ENCODE results near the gene DPYSL4. TPM values are rescaled to one million over a fixed set of nuclear protein-coding genes. Genes with fewer than 3 reads are reported as not detected.

DPYSL4 gene
- total RNA-seq, 1 donor from 2014 or later: 0.53 TPM

- POLR2A ChIA-PET: no interaction called here
- H3K9me3 Mint-ChIP-seq: no peaks in the 10 kb centered on the region
- TF ChIP-seq, protein P1, sequence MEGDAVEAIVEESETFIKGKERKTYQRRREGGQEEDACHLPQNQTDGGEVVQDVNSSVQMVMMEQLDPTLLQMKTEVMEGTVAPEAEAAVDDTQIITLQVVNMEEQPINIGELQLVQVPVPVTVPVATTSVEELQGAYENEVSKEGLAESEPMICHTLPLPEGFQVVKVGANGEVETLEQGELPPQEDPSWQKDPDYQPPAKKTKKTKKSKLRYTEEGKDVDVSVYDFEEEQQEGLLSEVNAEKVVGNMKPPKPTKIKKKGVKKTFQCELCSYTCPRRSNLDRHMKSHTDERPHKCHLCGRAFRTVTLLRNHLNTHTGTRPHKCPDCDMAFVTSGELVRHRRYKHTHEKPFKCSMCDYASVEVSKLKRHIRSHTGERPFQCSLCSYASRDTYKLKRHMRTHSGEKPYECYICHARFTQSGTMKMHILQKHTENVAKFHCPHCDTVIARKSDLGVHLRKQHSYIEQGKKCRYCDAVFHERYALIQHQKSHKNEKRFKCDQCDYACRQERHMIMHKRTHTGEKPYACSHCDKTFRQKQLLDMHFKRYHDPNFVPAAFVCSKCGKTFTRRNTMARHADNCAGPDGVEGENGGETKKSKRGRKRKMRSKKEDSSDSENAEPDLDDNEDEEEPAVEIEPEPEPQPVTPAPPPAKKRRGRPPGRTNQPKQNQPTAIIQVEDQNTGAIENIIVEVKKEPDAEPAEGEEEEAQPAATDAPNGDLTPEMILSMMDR (IDR thresholded peaks at IDR 0.05): no peak
- peak overlapping the region; percentile 38 for H3K4me3 Mint-ChIP-seq
- no peaks in the 10 kb centered on the region for H3K4me1 Mint-ChIP-seq
- DNase-seq (peak; percentile 39), ATAC-seq (ENCODE audit: low read depth) (peak; percentile 76)
- CTCF ChIA-PET: no interaction called here
- H3K27me3 Mint-ChIP-seq: no peaks in the 10 kb centered on the region
- no peak overlapping the region for H3K27ac Mint-ChIP-seq
- H3K36me3 Mint-ChIP-seq (ENCODE audit: low read depth): no peaks in the 10 kb centered on the region
- intact Hi-C loops (cut with micrococcal nuclease): no loop called here
Measured at GRCh38 chr10:132248455-132249225, 61.9 kb downstream of the DPYSL4 start.

DNA sequence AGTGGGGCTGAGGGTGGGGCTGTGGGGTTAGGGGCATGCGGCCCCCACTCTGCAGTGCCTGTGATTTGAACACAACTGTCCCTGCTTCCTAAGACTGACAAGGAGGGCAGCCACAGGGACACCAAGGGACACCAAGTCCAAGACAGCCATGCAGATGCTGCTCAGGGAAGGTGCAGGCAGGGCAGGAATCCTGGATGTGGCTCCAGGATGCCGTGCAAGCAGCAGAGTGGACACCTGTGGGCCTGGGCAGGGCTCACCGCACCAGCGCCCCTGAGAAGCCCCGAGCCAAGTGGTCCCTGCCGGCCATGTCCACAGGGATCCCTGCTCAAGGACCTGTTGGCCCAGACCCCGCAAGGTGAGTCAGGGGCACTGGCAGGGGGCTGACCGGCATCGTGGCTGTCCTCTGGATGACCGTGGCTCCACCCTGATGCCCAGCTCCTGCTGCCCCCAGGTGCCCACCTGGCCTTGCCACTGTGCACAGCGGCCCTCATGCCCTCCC lies 62.5 kb downstream of the DPYSL4 start:
- intact Hi-C loops (cut with micrococcal nuclease): no loop called here
- H3K4me3 Mint-ChIP-seq: no peak overlapping the region
- TF ChIP-seq, protein P1 (IDR thresholded peaks at IDR 0.05): no peak
- ATAC-seq (ENCODE audit: low read depth) (no peak), DNase-seq (no peak)
- H3K27me3 Mint-ChIP-seq: no peaks in the 10 kb centered on the region
- no peaks in the 10 kb centered on the region for H3K4me1 Mint-ChIP-seq
- POLR2A ChIA-PET: no interaction called here
- H3K36me3 Mint-ChIP-seq (ENCODE audit: low read depth): no peaks in the 10 kb centered on the region
- H3K27ac Mint-ChIP-seq: no peak overlapping the region
- no peaks in the 10 kb centered on the region for H3K9me3 Mint-ChIP-seq
- CTCF ChIA-PET: no interaction called here

DNA sequence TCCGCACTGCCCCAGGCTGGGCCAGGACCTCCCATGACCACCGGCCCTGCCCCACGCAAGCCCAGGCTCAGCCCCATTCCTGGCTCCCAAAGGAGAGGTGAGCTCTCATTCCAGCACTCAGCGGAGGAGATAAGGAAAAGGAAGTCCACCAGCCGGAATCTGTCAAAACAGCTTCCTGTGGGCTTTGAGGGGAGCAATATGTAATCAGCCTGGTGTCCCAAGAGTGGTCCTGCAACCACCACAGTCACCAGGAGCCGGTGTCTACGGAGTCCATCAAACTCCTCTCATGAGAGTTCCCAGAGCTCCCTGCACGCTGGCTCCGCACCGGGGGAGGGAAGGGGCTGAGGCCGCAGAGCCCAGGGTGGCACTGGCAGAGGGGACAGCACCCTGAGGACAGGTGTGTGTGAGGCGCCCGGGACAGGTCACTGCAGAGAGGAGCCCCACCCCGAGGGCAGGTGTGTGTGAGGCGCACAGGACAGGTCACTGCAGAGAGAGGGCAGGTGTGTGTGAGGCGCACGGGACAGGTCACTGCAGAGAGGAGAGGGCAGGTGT lies 63.2 kb downstream of the DPYSL4 start:
- intact Hi-C loops (cut with micrococcal nuclease): no loop called here

DNA sequence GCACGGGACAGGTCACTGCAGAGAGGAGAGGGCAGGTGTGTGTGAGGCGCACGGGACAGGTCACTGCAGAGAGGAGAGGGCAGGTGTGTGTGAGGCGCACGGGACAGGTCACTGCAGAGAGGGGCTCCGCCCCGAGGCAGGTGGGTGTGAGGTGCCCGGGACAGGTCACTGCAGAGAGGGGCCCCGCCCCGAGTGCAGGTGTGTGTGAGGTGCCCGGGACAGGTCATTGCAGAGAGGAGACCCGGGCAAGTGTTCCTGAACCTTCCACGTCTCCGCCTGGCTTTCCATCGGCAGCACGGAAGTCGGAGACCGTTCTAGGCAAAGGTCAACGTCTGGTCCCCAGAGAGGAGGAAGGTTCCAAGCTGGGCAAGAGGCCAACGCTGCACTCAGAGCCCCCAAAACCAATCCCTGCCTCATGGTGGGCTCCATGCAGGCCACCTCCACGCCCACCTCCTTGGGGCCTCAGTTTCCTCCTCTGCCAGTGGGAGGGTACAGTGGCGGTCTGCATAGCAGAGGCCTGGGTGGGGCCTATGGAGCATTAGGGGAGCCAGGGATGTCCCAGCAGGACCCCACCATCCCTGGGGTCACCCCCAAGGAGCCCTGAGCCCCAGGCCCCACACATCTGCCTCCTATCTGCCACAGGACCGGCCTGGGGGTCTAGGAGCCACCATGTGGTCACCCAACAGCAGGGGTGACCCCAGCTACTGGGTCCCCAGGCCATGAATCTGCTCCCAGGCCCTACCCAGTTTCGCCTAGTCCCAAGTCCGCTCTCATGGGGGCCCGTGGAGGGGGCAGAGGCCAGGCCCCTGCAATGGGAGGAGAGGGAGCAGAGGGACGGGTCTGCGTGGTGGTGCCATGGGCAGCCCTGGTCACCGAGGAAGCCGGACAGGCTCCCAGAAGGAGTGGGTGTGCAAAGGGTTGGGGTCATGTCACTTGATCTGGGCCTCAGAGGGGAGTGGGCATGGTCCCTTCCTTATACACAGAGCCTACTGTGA lies 64.0 kb downstream of the DPYSL4 start:
- POLR2A ChIA-PET: no interaction called here
- TF ChIP-seq, protein P1 (IDR thresholded peaks at IDR 0.05): no peak
- ATAC-seq (ENCODE audit: low read depth): no peak
- no peaks in the 10 kb centered on the region for H3K27me3 Mint-ChIP-seq
- H3K36me3 Mint-ChIP-seq (ENCODE audit: low read depth): no peaks in the 10 kb centered on the region
- intact Hi-C loops (cut with micrococcal nuclease): no loop called here
- no peak overlapping the region for H3K27ac Mint-ChIP-seq
- no peak for DNase-seq
- H3K9me3 Mint-ChIP-seq: no peaks in the 10 kb centered on the region
- no peaks in the 10 kb centered on the region for H3K4me1 Mint-ChIP-seq
- CTCF ChIA-PET: no interaction called here
- no peak overlapping the region for H3K4me3 Mint-ChIP-seq

More for the DNA sequence above, 63.2 kb downstream of the DPYSL4 start:
- Mint-ChIP-seq H3K4me1 (no peaks in the 10 kb centered on the region), H3K27me3 (no peaks in the 10 kb centered on the region), H3K27ac (no peak overlapping the region), H3K9me3 (no peaks in the 10 kb centered on the region), H3K36me3 (ENCODE audit: low read depth) (no peaks in the 10 kb centered on the region), H3K4me3 (no peak overlapping the region)
- DNase-seq (no peak), ATAC-seq (ENCODE audit: low read depth) (no peak)
- TF ChIP-seq, protein P1 (IDR thresholded peaks at IDR 0.05): no peak
- CTCF ChIA-PET: no interaction called here
- POLR2A ChIA-PET: no interaction called here

GRCh38 chr10:132251928-132252327 lies 65.2 kb downstream of the DPYSL4 start:
- ChIA-PET POLR2A (no interaction called here), CTCF (no interaction called here)
- TF ChIP-seq, protein P1 (IDR thresholded peaks at IDR 0.05): no peak
- no peaks in the 10 kb centered on the region for H3K27me3 Mint-ChIP-seq
- H3K4me1 Mint-ChIP-seq: no peaks in the 10 kb centered on the region
- H3K4me3 Mint-ChIP-seq: no peak overlapping the region
- intact Hi-C loops (cut with micrococcal nuclease): no loop called here
- H3K36me3 Mint-ChIP-seq (ENCODE audit: low read depth): no peaks in the 10 kb centered on the region
- DNase-seq: no peak
- H3K9me3 Mint-ChIP-seq: no peaks in the 10 kb centered on the region
- H3K27ac Mint-ChIP-seq: no peak overlapping the region
- ATAC-seq (ENCODE audit: low read depth): no peak

Measured in activated B cell treated with CpG ODN at 0.5 μM for 24 hours (primary cell).